HG03354 (cell line): ENCODE measurements around the gene SEMA3D.

ENCODE experiments used
- ATAC-seq: cut with Tn5 transposase; IDR thresholded peaks from one replicate; pipeline ENCODE4 v1.9.1; 2021; ENCODE audit warnings: mild to moderate bottlenecking; ENCODE audit not compliant: unreplicated experiment, poor library complexity, severe bottlenecking

Gene SEMA3D

DNA sequence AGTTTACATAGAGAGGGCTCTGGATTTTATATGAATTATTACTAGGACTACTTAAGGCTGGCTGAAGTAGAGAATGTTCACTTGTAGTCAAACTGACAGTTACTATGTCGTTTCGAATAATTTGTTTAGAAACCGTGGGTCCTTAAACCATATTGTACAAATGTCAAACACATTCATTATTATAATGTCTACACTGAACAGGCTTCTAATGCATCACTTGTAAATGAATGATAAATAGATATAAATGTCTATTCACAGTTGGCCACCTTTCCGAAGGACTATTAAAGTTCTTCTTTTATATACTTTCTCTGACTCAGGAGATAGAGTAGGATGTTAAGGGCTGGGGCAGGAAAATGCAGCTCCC, 95.3 kb downstream of the SEMA3D start:
- ATAC-seq = no peak

DNA sequence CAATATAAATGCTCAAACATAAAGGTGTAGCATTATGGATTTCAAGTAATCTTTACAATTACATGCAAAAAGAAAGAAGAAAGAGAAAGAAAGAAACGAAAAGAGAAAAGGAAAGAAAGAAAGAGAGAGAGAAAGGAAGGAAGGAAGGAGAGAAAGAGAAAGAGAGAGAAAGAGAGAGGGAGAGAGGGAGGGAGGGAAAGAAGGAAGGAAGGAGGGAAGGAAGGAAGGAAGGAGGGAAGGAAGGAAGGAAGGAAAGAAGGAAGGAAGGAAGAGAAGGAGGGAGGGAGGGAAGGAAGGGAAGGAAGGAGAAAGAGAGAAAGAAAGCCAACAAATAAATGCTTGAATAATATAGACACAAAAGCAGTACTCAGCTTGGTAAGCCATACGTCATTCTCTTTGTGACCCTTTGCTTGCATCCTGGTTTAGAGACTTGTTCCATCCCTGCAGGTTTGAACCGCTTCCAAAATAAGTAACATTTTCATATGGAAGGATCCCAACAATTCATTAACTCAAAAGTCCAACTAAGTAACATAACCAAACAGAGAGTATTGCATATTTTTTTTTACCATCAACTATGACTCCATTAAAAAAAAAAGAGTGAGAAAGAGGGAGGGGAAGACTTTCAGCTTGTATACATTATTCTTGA, 95.8 kb downstream of the SEMA3D start:
- no peak for ATAC-seq

DNA sequence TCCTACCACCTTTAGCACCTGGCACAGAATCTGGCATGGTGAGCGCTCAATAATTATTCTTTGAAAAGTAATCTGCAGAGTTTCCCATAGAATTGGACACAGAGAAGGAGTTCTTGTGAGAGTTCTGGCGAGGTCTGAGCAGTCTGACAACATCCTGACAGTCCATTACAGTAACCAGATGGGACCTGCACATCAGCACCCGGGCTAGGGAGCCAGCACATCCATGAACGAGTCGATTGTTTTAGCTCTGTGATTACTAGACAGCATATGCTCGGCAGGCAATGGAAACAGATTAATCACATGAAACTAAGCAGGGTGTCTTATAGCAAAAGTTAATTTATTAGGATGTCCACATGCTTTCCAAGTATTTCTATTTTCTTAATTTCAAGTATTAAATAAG, 96.7 kb downstream of the SEMA3D start:
- ATAC-seq = no peak

DNA sequence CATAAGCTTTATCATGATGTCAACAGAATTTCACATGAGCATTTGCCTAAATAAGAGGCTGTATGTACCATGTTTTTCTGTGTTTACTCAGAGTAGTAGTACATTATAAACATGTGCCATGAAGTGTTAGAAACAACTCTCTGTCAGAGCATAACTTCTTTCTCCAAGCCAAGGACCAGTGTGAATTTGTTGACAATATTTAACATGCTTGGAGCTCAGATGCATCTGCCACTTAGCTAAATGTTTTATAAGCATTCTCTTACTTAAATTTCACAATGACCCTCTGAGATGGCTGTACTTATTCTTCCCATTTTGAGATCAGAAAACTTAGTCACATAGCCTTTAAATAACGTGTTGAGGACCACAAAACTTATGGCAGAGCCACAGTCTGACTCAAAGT, 105.0 kb downstream of the SEMA3D start:
- no peak for ATAC-seq

DNA sequence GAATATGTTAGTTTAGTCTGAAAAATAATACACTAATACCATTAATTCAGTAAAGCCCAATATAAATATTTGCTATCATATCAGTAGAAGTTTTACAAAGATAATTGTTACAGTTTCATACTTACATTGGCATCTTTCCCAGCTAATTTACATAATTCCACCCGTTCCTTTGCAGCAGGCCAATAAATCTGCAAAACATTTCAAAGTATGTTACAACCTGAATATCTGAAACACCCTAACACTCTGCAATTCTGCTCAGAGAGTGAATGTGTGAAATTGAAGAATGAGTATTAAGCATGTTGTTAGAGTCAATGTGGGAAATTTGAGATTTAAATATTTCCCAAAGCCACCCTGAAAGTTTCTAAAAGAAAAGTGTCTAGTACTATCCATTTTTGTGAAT, 105.5 kb downstream of the SEMA3D start:
- no peak for ATAC-seq

DNA sequence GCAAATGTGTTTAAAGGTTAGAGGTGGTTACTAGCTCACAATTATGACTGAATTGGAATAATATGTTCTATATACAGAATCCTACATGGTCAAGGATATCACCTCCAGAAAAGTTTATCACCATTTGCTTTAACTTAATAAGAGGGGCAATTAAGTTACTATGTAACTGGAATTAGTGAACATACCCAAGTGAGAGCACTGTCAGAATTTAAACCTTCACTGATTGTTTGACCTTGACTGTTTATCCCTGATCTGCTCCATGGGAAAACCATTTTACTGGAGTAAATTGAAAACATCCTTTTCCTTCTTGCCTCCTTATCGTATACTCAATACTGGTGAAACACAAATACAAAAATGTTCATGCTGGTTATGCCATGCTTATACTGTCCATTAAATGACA, 107.4 kb downstream of the SEMA3D start:
- ATAC-seq = no peak

DNA sequence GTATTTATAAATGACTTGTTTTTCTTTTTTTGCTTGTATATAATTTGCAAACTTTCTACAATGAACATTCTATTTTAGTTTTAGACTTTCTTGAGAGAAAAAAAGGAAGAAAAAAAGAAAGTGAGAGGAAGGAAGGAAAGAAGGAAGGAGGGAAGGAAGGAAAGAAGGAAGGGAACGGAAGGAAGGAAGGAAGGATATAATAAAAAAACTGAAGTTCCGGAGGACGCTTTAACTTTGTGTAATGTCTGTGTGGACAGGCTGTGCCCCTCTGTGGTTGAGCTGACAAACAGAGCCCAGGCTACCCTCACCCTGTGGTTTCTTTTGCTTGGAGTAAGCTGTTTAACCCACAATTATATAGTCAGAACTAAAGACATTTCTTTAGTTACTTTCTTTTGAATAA, 108.7 kb downstream of the SEMA3D start:
- no peak for ATAC-seq

DNA sequence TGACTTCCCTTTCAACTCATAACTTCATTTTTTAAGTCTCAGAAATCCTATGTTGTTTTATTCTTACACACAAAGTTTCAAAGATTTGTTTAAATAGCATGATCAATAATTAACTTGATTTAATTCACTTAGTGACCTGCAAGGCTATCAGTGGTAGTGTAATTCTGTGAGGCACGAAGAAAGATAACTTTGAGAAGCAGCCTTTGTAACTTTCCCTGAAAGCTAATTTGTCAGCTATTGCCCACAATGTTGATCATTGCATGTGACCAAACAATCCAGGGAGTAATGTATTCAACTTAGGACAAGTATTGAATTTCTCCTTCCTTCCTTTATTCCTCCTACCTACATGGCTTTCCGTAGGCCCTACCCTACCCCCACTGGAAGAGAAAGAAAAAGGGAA, 111.0 kb downstream of the SEMA3D start:
- no peak for ATAC-seq

DNA sequence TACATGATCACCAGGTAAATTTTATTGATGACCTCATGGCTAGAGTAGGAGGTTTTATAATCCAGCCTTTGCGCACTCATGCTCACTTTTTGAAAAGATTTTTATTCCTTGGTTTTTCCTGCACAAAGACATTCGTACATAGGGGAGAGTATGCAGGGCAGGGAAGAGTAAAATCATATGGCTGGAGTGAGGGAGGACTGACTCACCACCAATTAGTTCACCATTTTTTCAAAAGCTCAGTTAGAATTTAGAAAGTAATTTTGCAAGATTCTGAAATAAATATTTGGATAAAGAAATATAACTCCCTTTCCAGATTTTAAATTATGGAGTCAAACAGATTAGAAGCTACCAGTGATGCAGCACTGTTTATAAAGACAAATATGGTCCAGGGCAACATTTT, 111.9 kb downstream of the SEMA3D start:
- ATAC-seq = no peak

DNA sequence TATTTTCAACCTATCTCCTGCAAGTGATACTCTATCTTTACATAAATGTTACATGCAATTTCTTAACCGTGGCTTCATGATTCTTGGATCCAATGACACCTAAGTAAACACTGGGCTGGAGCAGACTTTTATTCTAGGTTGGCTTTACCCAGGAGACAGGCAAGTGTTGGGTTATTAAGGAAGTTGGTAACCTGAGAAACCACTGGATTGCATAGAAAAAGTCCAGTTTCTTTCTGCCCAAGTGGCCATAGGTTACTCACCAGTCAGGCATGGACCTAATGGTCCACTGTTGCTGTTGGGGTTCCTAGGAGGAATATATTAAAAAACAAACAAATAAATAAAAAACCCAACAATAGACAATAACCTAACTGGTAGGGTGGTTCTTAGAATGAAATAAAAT, 112.8 kb downstream of the SEMA3D start:
- ATAC-seq = no peak

DNA sequence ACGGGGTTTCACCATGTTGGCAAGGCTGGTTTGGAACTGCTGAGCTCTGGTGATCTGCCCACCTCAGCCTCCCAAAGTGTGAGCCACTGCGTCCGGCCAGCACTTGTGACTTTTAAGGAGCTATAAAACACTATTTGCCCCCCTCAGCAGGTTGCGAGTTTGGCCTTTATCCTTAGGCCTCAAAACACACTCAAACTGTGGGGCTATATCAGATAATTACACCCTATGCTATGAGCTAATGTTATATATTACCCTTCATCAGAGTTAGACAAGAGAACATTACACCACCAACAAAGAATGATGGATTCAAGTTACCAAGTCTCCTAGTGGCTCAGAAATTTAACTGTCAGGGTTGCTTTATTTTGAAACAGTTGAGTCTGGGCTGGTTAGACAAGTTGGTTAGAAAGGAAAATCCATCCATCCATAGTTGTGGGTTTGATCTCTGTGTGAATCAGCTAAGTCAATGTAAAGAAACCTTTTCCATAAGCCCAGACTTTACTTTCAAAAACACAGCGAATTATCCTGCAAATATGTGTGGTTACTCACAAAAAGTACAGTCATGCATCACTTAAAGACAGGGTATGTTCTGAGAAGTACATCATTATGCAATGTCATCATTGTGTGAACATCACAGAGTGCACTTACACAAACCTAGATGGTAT, 115.8 kb downstream of the SEMA3D start:
- ATAC-seq = no peak

DNA sequence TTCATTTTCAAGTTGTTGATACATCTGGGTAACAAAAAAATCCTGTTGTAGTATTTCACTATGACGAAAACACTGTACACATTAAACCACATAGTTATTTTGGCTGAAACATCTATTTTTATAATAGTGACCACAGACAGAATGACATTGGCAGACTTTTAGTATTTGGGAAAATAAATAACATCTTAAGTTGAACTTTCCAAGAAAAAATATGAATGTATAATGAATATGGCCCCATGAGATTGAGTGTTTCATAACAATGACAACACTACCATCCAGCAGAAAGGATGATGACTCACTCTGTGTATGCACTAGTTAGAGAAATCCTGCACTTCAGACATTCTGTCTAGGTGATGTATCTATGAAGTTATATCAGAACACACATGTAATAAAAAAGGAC, 118.1 kb downstream of the SEMA3D start:
- no peak for ATAC-seq

DNA sequence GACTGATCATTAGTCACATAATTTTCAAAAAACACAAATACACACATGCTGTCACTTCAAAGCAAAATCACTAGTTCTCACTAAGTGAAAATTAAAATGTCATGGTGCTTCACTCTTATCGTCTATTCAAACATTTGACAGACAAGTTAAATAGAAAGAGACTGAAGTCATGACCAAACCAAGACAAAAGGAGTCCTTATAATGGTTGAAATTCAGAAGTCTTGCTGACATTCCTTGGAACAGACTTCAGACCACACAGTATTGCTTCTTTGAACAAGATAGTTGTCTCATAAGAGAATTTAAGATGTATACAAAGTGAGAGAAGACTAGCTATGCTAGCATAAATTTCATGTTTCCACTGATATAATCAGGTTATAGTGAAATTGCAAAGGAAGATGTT, 119.5 kb downstream of the SEMA3D start:
- no peak for ATAC-seq

DNA sequence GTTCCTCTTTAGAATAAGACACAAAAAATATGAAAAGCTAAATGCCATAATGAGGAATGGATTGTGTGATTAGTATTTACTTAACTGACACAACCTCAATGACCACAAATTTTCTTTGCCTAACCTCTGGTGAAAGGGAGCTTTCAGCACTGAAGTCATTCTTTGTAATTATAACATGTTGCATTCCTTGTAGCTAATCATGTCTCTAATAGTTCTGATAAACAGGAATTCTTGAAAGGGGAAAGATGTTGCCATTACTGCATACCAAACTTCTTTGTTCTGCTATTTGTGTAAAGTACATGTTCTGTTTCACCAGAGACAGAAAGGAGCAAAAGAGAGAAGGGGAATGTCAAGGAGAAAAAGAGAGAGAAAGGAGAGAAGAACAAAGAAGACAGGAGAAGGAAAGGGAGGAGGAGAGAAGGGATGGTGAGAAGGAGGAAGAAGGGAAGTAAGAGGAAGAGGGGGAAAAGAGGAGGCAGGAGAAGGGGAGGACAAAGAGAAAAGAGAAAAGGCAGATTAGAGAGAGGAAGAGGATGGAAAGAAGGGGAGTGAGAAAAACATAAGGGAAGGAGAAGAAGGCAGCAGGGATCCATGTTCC, 120.9 kb downstream of the SEMA3D start:
- no peak for ATAC-seq

DNA sequence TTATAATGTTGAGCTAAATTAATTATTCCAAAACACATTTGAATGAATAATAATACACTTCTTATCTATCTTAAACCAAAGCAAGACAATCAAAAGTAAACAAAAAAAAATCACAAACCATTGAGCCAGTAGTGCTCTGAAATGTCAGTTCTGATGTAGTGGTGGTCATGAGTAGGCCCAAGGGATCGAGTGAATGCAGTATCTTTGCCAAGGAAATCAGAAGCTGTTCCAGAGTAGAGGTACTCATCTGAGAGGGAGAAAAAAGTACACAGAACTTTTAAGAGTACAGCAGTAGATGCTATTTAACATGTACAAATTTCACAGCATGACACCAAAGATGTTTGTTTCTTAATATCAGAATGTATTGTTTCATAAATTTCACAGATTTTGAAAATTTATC, 121.5 kb downstream of the SEMA3D start:
- no peak for ATAC-seq

DNA sequence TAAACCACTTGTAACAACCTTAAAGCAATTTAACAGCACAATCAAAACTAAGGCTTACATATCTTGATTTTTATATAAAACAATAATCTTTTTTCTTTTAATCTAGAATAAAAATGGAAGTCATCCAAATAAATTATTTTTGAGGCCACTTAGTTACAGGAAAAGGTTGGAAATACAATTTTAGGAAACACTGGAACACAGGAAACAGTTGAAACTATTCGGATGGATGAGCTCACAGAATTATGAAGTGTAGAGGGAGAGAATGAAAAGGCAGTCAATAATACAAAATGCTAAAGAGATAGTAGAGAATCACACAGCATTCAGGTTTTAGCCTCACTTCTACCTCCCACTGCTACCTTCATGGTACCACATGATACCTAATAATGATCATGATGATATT, 124.2 kb downstream of the SEMA3D start:
- no peak for ATAC-seq

DNA sequence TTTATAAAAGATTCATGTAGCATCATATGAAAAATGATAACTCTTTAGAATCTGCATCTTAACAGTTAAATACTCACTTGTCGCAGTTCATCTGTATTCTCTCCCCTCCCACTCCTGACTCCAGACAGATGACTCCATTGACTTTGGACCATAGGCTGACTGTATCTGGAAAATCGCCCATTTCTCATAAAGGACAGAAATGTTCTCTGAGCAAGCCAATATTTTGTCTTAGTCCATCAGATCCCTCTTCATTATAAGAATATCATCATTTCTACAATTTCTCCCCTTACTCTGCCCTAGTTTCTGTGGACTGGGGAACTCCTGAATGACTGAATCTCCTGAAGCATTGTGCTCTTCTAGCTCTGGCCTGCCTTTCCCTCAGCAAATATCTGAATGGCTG, 125.4 kb downstream of the SEMA3D start:
- ATAC-seq = no peak

DNA sequence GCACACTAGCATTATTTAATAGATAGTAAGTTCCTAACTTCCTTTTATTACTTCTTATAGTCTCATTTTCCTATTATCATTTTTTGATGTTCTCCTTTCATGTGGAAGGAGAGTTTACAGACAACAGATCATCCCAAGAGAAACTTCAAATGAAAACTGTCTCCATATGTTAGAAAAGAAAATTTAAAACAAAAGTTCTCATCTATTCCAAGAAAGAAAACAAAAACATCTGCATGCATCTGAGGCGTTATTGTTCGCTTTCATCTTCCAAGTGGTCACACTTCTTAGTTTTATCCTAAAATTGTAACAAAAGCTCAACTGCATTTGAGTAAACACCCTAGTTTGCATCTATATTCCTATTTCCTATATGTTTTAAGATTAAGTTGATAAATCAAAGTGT, 126.2 kb downstream of the SEMA3D start:
- ATAC-seq = no peak

DNA sequence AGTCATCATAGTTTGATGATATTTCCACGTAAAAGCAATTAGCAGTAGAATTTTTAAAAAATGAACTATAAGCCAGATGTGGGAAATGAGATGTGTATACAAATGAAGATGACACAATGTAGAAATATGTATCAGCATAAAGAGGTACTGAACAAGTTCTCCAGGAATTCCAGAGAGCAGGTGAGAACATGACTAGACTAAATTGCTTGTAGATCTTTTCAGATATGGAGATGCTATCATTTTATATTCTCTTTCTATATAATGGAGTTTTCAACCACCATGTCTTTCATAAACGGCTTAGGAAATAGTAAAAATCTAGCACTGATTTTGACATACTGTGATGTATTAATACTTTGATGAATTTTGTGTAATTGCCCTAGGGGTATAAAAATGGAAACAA, 130.9 kb downstream of the SEMA3D start:
- ATAC-seq = no peak

DNA sequence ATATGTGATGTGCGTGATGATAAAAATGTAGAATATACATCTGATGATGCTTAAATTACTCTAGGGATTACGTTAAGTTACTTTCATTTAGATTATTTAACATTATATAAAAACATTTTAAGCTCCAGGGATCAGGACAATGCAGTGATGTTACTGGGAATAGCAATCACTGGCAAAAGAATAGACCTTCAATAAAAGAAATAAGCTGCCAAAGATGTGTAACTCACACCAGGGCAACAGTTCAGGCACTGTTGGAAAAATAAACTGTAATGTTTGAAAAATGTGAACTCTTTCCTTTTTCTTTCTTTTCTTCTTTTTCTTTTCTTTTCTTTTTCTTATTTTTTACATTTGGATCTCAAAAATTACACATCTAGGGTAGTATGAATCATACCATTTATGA, 131.7 kb downstream of the SEMA3D start:
- no peak for ATAC-seq

DNA sequence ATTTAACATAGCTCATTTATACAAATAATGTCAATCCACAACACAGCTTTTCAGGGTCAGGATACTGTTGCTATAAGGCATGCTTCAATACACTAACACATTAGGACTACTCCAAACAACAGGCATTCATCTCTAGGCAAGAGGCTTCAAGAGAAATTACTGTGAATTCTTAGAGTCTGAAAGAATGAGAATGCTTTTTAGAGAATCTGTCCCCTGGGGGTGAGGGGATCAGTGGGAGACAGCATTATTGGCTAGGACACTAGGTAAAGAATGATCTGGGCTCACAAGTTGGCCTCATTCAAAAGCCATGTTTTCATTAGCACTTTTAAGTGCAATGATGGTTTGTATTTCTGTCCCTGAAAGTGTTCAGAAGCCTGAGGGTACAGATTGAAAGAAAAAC, 132.6 kb downstream of the SEMA3D start:
- ATAC-seq = no peak

DNA sequence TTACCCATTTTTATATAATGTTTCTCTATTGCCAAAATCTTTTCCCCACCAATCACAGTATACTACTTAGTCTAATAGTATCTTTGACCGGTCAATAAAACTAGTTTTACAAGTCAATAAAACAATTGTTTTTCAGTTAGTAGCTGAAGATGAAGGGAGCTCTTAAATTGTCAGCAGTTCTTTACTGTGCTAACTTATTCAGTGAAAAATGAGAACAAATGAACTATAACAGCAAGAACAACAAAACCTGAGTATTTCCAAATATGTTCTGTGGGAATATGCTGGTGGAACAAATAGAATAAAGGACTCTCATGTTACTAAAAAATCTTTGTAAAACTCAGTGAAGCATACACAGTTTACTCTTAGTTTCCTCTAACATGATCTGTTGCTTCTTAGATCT, 134.0 kb downstream of the SEMA3D start:
- ATAC-seq = no peak
